GM18526 (cell line): ENCODE results near the gene NBPF8.
"Not testable (repeated sequence)": the region's sequence is repeated elsewhere in the genome, so short reads cannot be mapped to it uniquely, and the experiment has no call there.

Experiments used
- POLR2A ChIP-seq: IDR thresholded peaks from 3 replicates; pipeline ENCODE4 v1.6.1; 2011; ENCODE audit not compliant: insufficient read length; ENCODE audit errors: extremely low read depth

NBPF8 gene

GRCh38 chr1:120414911-120415480 lies at the start of gene NBPF8:
Gene NBPF8, plus strand, starts transcription at chr1:120415035. Its CDS starts 21,488 bp downstream, at chr1:120436523.
- TF ChIP-seq POLR2A, result not testable (repeated sequence)
